Activated CD8-positive, alpha-beta memory T cell treated with anti-CD3 and anti-CD28 coated beads for 36 hours (primary cell): ENCODE measurements around the gene MGRN1. TPM values are rescaled to one million over a fixed set of nuclear protein-coding genes. Genes with fewer than 3 reads are reported as not detected.

Experiments used
- CTCF ChIA-PET: fragments of 350-600 bp; sonication (Branson Sonifier 250); formaldehyde crosslinking; loops from one replicate; lab custom pipeline; 2021; ENCODE audit warnings: antibody characterized with exemption; lab: Charles Lee
- POLR2A ChIA-PET: fragments of 350-600 bp; sonication (Branson Sonifier 250); formaldehyde crosslinking; loops from one replicate; lab custom pipeline; 2021; ENCODE audit warnings: antibody characterized with exemption; lab: Charles Lee
- total RNA-seq, 2 experiments: library from RNA; stranded (reverse); gene quantifications; one replicate each; pipeline ENCODE4 v1.2.3, GENCODE V29; 2021

MGRN1 gene
- total RNA-seq, 2 experiments from 2014 or later, result 61.9 to 64.2 TPM

DNA sequence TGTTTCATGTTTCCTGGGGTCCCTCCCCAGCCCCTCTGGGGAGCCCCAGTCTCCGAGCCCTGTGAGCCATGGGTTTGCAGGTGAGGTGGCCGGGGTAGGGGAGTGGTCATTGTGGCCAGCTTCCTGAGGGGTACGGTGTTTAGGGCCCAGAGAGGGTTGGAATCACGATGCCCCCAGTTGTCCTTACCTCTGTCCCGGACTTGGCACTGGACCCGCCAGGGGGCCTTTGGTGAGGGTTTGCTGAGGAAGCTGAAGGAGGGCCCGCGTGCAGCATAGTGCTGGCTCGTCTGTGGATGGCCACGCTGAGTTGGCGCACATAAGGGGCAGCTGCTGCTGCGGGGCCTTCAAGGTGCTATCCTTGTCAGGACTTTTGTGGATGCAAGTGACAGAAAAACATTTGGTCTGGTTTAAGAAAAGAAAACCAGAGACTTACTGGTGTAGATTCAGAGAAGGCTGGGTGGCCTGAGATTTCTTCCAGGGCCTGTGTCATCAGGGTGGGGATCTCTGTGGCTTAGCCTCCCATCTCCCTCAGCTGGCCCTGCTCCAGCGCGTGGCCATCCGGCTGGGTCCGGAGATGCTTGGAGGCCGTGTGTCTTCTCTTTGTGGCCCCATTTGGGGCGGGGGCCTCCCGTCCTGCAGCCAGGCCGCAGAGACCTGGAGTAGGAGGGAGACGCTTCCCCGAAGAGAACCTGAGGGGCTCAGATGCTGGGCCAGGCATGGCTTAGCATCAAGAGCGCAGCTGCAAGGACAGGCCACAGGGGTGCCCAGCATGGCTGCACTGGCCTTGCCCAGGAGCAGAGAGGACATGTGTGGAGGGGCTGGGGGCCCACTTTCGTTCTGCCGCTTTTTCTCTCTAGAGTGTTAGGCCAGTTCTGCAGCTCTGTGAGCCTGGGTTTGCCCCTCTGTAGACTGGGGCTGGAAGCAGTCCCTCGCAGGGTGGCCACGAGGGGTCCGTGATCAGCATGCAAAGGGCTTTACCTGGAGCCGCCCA, 35.0 kb downstream of the MGRN1 start:
- ChIA-PET CTCF (interaction anchor here (0.9 to 1.5 kb wide), 3 partner anchors 9 to 35 kb away, joined by 3 read pairs; partner anchors contain the start of gene MGRN1), POLR2A (no interaction called here)

DNA sequence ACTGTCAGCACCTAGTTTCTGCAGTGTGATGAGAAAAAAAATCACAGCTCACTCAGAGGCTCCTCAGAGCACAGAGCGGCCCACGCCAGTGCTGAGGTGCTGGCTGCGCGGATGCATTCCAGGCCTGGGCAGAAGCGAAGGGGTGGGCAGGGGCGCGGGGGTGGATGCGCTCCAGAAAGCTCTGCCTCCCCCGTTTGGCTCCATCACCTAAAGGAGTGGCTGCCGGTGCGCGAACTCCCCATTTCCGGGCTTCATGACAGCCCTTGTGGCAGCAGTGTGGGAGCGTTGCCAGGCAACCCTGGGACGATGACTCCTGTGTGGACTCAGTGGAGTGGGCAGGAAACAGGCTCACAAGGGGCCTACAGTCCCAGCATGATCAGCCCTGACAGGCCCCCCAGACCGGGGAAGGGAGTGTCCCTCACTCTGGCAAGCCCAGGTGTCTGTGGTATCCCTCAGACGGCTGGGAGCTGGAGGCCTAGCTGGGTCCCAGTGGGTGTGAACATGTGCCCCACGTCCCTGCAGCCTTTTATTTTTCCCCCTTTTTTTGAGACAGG, 35.9 kb downstream of the MGRN1 start:
- CTCF ChIA-PET, result interaction anchor here (0.9 to 1.5 kb wide), 3 partner anchors 10 to 36 kb away, joined by 3 read pairs; partner anchors contain the start of gene MGRN1
- POLR2A ChIA-PET, result no interaction called here

GRCh38 chr16:4661661-4662060, 37.0 kb downstream of the MGRN1 start:
- CTCF ChIA-PET, result interaction anchor here (0.8 kb wide), 1 partner anchor 11 kb away, joined by 3 read pairs; no protein-coding TSS in a partner anchor
- POLR2A ChIA-PET, result no interaction called here

GRCh38 chr16:4663465-4663776, 38.8 kb downstream of the MGRN1 start:
- ChIA-PET POLR2A (no interaction called here), CTCF (no interaction called here)

GRCh38 chr16:4663777-4664465, 39.3 kb downstream of the MGRN1 start:
- POLR2A ChIA-PET, result interaction anchor here (0.6 to 0.8 kb wide), 2 partner anchors 11 to 13 kb away, joined by 4 to 7 read pairs; no protein-coding TSS in a partner anchor
- CTCF ChIA-PET, result interaction anchor here (0.6 to 0.9 kb wide), 2 partner anchors 32 to 342 kb away, joined by 3 read pairs; no protein-coding TSS in a partner anchor

DNA sequence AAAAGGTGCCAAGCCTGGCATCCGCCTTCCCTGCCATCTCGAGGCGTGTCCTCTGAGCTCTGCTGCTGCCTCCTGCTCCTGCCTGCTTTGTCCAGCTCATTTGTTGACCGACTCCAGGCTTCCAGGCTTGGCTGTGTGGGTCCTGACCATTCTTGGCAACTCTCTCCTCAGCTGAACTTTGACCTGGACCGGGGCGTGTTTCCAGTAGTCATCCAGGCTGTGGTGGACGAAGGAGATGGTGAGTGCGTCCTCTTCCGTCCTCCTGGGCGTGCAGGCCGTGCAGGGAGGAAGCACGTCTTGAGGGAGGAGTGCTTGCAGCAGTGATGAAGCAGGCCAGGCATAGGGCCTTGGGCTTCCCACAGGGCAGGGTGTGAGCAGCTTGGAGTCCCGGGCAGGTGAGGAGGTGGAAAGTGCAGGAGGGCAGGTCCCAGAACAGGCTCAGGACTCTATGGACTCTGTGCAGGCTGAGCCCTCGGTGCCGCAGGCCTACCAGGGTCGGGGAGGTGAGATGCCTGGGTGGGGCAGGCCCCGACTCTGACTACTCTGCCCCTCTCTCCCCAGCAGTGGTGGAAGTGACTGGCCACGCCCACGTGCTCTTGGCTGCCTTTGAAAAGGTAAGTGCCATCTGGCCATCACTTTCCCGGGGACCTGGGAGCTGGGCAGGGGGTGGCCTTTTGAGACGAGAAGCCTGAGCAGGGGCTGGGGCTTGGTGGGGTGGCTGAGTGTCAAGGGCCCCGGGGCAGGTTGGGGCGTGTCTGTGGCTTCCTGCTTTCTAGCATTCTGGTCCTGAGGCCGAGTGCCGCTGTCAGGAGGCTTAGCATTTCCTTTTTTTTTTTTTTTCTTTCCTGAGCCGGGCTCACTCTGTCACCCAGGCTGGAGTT, 40.2 kb downstream of the MGRN1 start:
- ChIA-PET POLR2A (interaction anchor here (0.6 to 0.8 kb wide), 3 partner anchors 11 to 22 kb away, joined by 4 to 7 read pairs (median 4); no protein-coding TSS in a partner anchor), CTCF (interaction anchor here (0.6 to 0.9 kb wide), 2 partner anchors 33 to 343 kb away, joined by 3 read pairs; no protein-coding TSS in a partner anchor)

DNA sequence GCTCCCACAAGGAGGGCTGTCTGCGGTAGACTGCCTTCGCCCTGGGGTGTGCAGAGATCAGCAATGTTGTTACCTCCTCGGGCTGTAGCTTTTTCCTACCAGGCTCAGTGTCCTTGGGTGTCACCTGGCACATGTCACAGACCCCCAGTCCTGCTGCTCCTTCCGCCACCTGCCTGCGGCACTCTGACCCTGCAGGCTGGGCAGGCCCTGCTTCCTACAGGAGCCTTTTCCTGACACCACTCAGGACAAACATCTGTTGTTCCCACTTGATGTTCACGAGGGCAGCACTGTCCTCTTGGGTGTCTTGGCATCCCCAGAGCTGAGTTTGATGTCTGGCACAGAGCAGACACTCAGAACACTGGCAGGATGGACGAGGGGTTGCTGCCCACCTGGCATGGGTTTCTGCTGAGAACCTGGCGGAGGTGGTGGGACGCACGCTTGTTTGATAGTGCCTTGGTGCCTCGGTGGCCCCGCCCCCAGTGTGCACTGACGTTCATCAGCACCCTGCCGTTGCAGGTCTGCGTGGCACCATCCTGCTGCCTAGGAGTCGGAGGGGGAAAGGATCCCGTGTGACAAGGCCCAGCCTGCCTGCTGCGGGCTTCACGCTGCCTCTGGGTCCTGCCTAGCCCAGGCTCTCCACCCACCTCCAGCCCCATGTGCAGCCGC, 42.0 kb downstream of the MGRN1 start:
- POLR2A ChIA-PET, result no interaction called here
- CTCF ChIA-PET, result no interaction called here

- POLR2A ChIA-PET, result no interaction called here
- CTCF ChIA-PET, result interaction anchor here (0.6 kb wide), 1 partner anchor 18 kb away, joined by 5 read pairs; no protein-coding TSS in a partner anchor
Measured at GRCh38 chr16:4667203-4667963, 42.8 kb downstream of the MGRN1 start.

- CTCF ChIA-PET, result interaction anchor here (0.6 kb wide), 1 partner anchor 19 kb away, joined by 5 read pairs; no protein-coding TSS in a partner anchor
- POLR2A ChIA-PET, result no interaction called here
Measured at GRCh38 chr16:4668313-4668960, 43.8 kb downstream of the MGRN1 start.

DNA sequence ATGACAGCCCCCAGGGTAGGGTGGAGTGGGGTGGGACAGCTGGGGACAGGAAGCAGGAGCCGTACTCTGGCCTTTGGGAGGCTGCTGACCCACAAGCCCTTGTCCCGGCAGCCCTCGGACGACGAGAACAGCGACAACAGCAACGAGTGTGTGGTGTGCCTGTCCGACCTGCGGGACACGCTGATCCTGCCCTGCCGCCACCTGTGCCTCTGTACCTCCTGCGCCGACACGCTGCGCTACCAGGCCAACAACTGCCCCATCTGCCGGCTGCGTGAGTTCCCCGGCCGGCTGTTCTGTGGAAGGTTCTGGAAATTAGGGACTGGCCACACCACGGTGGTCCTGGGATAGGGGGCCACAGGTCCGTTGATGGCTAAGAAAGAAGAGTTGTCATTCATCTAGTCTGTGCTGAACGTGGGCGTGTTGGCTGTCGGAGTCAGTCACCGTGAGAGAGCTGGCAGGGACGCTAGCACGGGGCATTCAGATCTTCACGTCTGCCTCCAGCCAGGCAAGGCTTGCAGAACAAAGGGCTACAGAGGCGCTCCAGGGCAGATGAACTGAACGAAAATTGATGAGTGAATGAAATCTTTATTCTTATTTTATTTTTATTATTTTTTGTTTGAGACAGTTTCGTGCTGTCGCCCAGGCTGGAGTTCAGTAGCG, 48.9 kb downstream of the MGRN1 start:
- POLR2A ChIA-PET, result no interaction called here

GRCh38 chr16:4674926-4675530, 50.4 kb downstream of the MGRN1 start:
- ChIA-PET CTCF (interaction anchor here (1.9 kb wide), 1 partner anchor 51 kb away, joined by 5 read pairs; the partner anchor contains the start of gene MGRN1), POLR2A (interaction anchor here (0.7 kb wide), 1 partner anchor 11 kb away, joined by 7 read pairs; no protein-coding TSS in a partner anchor)

More for the DNA sequence above, 48.9 kb downstream of the MGRN1 start:
- CTCF ChIA-PET, result no interaction called here

GRCh38 chr16:4675864-4676786, 51.5 kb downstream of the MGRN1 start:
- CTCF ChIA-PET, result interaction anchor here (1.0 to 1.9 kb wide), 3 partner anchors 21 to 52 kb away, joined by 3 to 5 read pairs (median 3); partner anchors contain the start of gene MGRN1
- POLR2A ChIA-PET, result interaction anchor here (1.1 to 1.2 kb wide), 2 partner anchors 12 to 93 kb away, joined by 3 to 4 read pairs; no protein-coding TSS in a partner anchor

DNA sequence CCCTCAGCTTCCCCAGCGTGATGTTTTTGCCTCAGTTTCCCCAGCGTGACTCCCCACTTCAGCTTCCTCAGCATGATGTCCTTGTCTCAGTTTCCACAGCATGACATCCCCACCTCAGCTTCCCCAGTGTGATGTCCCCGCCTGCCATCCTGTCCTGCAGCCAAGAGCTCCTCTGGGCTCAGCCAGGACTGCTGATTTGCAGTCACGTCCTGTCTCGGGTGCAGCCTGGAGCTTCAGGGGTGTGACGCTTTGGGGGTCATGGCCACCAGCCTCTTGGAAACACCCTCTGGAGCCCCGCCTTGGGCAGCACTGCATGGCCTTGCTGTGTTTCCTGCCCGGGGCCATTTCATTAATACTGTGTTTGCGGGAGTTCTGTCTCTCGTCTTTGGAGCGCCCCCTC, 52.2 kb downstream of the MGRN1 start:
- CTCF ChIA-PET, result interaction anchor here (1.0 to 1.9 kb wide), 3 partner anchors 20 to 53 kb away, joined by 3 to 5 read pairs (median 3); partner anchors contain the start of gene MGRN1
- POLR2A ChIA-PET, result interaction anchor here (1.1 to 1.2 kb wide), 2 partner anchors 12 to 92 kb away, joined by 3 to 4 read pairs; no protein-coding TSS in a partner anchor

- ChIA-PET CTCF (interaction anchor here (1.0 to 1.9 kb wide), 3 partner anchors 20 to 53 kb away, joined by 3 to 5 read pairs (median 3); partner anchors contain the start of gene MGRN1), POLR2A (interaction anchor here (1.1 kb wide), 1 partner anchor 13 kb away, joined by 4 read pairs; no protein-coding TSS in a partner anchor)
Measured at GRCh38 chr16:4677390-4677789, 52.8 kb downstream of the MGRN1 start.
